ENCODE measurements around the gene ZNF783.

DNA sequence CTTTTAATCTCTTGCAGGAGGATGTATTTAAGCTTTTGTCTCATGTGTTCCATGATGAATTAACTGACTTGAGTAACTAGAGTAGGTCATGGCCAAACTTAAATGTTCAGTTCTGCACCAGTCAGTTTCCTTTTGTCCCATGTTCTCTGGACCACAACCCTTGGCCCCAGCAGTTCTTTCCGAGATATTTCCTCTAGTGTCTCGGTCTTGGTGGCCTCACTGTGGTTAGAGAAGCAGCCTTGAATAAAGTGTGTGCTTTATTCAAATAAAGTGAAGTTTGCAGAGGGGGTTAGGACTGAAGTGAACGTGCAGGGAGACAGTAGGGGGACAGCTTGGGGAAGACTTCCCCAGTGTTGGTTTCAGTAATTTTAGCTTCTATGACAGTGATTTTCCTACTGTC lies 13.2 kb upstream of the ZNF783 start:
- TF ChIP-seq, protein P1, sequence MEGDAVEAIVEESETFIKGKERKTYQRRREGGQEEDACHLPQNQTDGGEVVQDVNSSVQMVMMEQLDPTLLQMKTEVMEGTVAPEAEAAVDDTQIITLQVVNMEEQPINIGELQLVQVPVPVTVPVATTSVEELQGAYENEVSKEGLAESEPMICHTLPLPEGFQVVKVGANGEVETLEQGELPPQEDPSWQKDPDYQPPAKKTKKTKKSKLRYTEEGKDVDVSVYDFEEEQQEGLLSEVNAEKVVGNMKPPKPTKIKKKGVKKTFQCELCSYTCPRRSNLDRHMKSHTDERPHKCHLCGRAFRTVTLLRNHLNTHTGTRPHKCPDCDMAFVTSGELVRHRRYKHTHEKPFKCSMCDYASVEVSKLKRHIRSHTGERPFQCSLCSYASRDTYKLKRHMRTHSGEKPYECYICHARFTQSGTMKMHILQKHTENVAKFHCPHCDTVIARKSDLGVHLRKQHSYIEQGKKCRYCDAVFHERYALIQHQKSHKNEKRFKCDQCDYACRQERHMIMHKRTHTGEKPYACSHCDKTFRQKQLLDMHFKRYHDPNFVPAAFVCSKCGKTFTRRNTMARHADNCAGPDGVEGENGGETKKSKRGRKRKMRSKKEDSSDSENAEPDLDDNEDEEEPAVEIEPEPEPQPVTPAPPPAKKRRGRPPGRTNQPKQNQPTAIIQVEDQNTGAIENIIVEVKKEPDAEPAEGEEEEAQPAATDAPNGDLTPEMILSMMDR (IDR thresholded peaks at IDR 0.05), result no peak
- TF ChIP-seq POLR2A (IDR thresholded peaks at IDR 0.05) (no peak), EP300 (IDR thresholded peaks at IDR 0.05) (no peak), POLR2AphosphoS5 (IDR thresholded peaks at IDR 0.05) (no peak)
